GM10248 (cell line): ENCODE data around the gene C4B.
"Not testable (repeated sequence)": the region's sequence is repeated elsewhere in the genome, so short reads cannot be mapped to it uniquely, and the experiment has no call there.

Source experiments
- CTCF ChIA-PET: fragments of 300-600 bp; sonication (Branson Sonifier 250); formaldehyde crosslinking; extraction: SDS; loops from one replicate; lab custom pipeline; 2021; ENCODE audit warnings: antibody characterized with exemption; lab: Yijun Ruan, JAX
- POLR2A ChIA-PET: fragments of 350-650 bp; sonication (Branson Sonifier 250); formaldehyde crosslinking; extraction: SDS; loops from one replicate; lab custom pipeline; 2020; ENCODE audit warnings: antibody characterized with exemption; lab: Yijun Ruan, JAX
- DNase-seq: peaks from one replicate; pipeline ENCODE4 v3.0.0; 2012; ENCODE audit errors: extremely low spot score
- CTCF ChIP-seq: IDR thresholded peaks from 2 replicates; pipeline ENCODE4 v1.5.1; 2012; ENCODE audit warnings: mild to moderate bottlenecking, low read depth; ENCODE audit errors: extremely low read depth, missing control alignments, control extremely low read depth

Gene C4B

GRCh38 chr6:31972709-31973350 is 41.8 kb upstream of the C4B start:
- CTCF ChIA-PET, result interaction anchor here (1.2 to 1.3 kb wide), 2 partner anchors 21 to 281 kb away, joined by 3 to 7 read pairs; no protein-coding TSS in a partner anchor
- POLR2A ChIA-PET, result interaction anchor here (0.5 to 3.3 kb wide), 3 partner anchors 14 to 117 kb away, joined by 3 to 15 read pairs (median 5); partner anchors contain the start of genes NELFE, NEU1 and SKIC2
- TF ChIP-seq CTCF, result no peak
- DNase-seq, result no peak

GRCh38 chr6:31976065-31976464 is 38.5 kb upstream of the C4B start:
- CTCF ChIA-PET, POLR2A ChIA-PET, DNase-seq: not testable (repeated sequence)

GRCh38 chr6:31977816-31978431 is 36.7 kb upstream of the C4B start:
- POLR2A ChIA-PET, result no interaction called here
- CTCF ChIA-PET, result interaction anchor here (1.2 kb wide), 1 partner anchor 25 kb away, joined by 3 read pairs; no protein-coding TSS in a partner anchor
- DNase-seq, result no peak
- TF ChIP-seq CTCF, result no peak

GRCh38 chr6:31978831-31979230 is 35.8 kb upstream of the C4B start:
- TF ChIP-seq CTCF, result no peak
- no peak for DNase-seq
- CTCF ChIA-PET, result interaction anchor here (1.2 kb wide), 1 partner anchor 26 kb away, joined by 3 read pairs; no protein-coding TSS in a partner anchor
- POLR2A ChIA-PET, result no interaction called here

- TF ChIP-seq CTCF, result no peak
- POLR2A ChIA-PET, result no interaction called here
- DNase-seq, result no peak
- CTCF ChIA-PET, result interaction anchor here (1.0 to 1.2 kb wide), 3 partner anchors 27 to 29 kb away, joined by 3 to 4 read pairs (median 3); no protein-coding TSS in a partner anchor
These were observed 35.2 kb upstream of the C4B start for GRCh38 chr6:31979238-31979898.

- CTCF ChIA-PET, result interaction anchor here (1.0 to 1.2 kb wide), 2 partner anchors 28 to 29 kb away, joined by 3 to 4 read pairs; no protein-coding TSS in a partner anchor
- POLR2A ChIA-PET, DNase-seq: not testable (repeated sequence)
These were observed 34.3 kb upstream of the C4B start for GRCh38 chr6:31980195-31980876.

GRCh38 chr6:31980998-31981397 is 33.6 kb upstream of the C4B start:
- POLR2A ChIA-PET, DNase-seq, CTCF ChIA-PET: not testable (repeated sequence)

GRCh38 chr6:31981744-31982143 is 32.9 kb upstream of the C4B start, which contains the start of gene C4A:
C4A (plus strand) TSS chr6:31982057; CDS start chr6:31982108, 51 bp downstream.
- DNase-seq, POLR2A ChIA-PET, CTCF ChIA-PET: not testable (repeated sequence)

- CTCF ChIA-PET, POLR2A ChIA-PET: not testable (repeated sequence)
These were observed 25.2 kb upstream of the C4B start for GRCh38 chr6:31989363-31989762.

GRCh38 chr6:31994421-31994820 is 20.2 kb upstream of the C4B start:
- POLR2A ChIA-PET, result not testable (repeated sequence)

More at GRCh38 chr6:31989363-31989762, 25.2 kb upstream of the C4B start:
- DNase-seq, result not testable (repeated sequence)

GRCh38 chr6:31996385-31996784 is 18.2 kb upstream of the C4B start:
- DNase-seq, POLR2A ChIA-PET, CTCF ChIA-PET: not testable (repeated sequence)

More at GRCh38 chr6:31994421-31994820, 20.2 kb upstream of the C4B start:
- CTCF ChIA-PET, DNase-seq: not testable (repeated sequence)

- POLR2A ChIA-PET, CTCF ChIA-PET, DNase-seq: not testable (repeated sequence)
These were observed 11.9 kb upstream of the C4B start for GRCh38 chr6:32002546-32003268.
